Stimulated activated naive CD8-positive, alpha-beta T cell treated with anti-CD3 and anti-CD28 coated beads, Interleukin-15, amount 100 ng/mL, for 72 hours (primary cell): ENCODE data around the gene PILRA.
A peak's percentile ranks its signal among the peaks of the same experiment; 100 is the strongest.

Experiments
- ATAC-seq: fragments of 150-1000 bp; cut with Tn5 transposase; 2 replicates; pipeline ENCODE4 v1.10.0; 2021; ENCODE audit warnings: mild to moderate bottlenecking, moderate library complexity
- DNase-seq, 2 donors: peaks; one replicate each; pipeline ENCODE4 v3.0.0; 2021 to 2022
- H3K27ac Mint-ChIP-seq, 2 donors: one replicate each; pipeline ENCODE4 v1.8.0; 2022; ENCODE audit warnings: mild to moderate bottlenecking in 2 of 2, mixed read lengths in 2 of 2, moderate library complexity in 2 of 2
- H3K27me3 Mint-ChIP-seq: one replicate; pipeline ENCODE4 v1.8.0; 2022; ENCODE audit warnings: mixed read lengths
- H3K4me1 Mint-ChIP-seq: one replicate; pipeline ENCODE4 v1.8.0; 2022; ENCODE audit warnings: mild to moderate bottlenecking, mixed read lengths
- H3K4me3 Mint-ChIP-seq, 2 donors: one replicate each; pipeline ENCODE4 v1.8.0; 2022; ENCODE audit warnings: mild to moderate bottlenecking in 2 of 2, mixed read lengths in 2 of 2, moderate library complexity in 1 of 2
- H3K9me3 Mint-ChIP-seq, 2 donors: one replicate each; pipeline ENCODE4 v1.8.0; 2022; ENCODE audit warnings: mixed read lengths in 2 of 2

PILRA gene

DNA sequence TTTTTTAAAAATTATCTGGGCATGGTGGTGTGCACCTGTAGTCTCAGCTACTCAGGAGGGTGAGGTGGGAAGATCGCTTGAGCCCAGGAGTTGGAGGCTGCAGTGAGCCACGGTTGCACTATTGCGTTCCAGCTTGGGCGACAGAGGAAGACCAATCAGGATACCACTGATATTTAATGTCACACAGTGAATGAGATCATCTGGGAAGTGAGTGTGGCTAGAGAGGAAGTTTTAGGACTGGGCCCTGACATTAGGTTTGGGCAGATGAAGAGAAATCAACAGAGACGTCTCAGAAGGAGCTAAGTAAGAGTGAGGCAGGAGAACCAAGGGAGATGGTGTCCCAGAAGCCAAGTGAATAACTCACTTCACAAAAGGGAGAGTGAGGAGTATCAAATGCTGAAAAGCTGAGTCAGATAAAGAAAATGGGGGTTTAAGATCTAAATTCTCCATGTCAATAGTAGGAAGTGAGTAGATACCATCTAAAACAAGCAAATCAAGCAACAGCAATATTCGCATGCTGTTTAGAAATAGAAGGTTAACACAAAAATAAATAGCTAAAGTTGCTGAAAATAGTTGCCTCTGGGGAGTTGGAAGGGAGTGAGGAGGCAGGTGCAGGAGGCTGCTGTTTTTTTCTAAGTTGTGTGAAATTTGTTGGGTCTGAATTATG is 11.5 kb downstream of the PILRA start:
- Mint-ChIP-seq H3K27ac (no peak overlapping the region), H3K4me3 (no peak overlapping the region), H3K4me1 (peaks cover 12% of the 10 kb centered on the region), H3K27me3 (peaks cover 16% of the 10 kb centered on the region), H3K9me3 (no peaks in the 10 kb centered on the region)
- DNase-seq (no peak), ATAC-seq (no peak)

DNA sequence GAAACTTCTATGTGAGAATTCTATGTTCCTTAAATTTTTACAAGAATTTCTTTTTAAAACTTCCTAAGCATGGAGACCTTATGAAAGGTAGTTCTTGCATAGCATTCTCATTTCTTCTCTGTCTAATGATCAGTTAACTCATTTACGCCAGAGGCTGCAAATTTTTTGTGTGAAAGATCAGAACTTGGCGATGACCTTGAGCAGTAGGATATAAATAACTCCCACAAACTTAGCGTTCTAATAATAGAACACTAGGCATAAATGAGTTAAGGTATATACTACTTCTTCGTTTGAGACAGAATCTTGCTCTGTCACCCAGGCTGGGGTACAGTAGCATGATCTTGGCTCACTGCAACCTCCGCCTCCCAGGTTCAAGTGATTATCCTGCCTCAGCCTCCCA is 13.7 kb downstream of the PILRA start:
- no peak overlapping the region for H3K4me3 Mint-ChIP-seq
- ATAC-seq (no peak), DNase-seq (no peak)
- no peak overlapping the region for H3K27ac Mint-ChIP-seq
- H3K4me1 Mint-ChIP-seq: peaks cover 12% of the 10 kb centered on the region
- peaks cover 31% of the 10 kb centered on the region for H3K27me3 Mint-ChIP-seq
- H3K9me3 Mint-ChIP-seq: no peaks in the 10 kb centered on the region

DNA sequence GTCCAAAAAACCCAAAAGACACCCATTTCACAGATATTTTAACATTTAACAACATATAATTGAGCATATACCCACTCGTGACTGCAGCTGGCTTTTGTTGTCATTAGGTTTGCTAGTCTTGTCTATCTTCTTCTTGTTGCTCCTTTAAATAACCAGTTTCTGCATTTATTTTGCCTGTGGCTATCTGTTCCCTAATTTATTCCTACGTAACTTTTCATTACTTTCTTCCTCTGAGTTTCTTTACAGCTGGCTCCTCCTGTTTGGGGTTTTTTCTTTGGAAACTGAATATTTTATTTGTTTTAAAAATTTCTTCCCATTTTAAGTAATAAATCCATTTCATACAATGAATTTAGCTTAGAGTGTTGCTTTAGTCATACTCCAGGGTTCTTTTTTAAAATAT is 14.4 kb downstream of the PILRA start:
- H3K9me3 Mint-ChIP-seq: no peaks in the 10 kb centered on the region
- H3K4me3 Mint-ChIP-seq: no peak overlapping the region
- H3K27me3 Mint-ChIP-seq: peaks cover 36% of the 10 kb centered on the region
- H3K4me1 Mint-ChIP-seq: peaks cover 6% of the 10 kb centered on the region
- DNase-seq (no peak), ATAC-seq (no peak)
- H3K27ac Mint-ChIP-seq: no peak overlapping the region

DNA sequence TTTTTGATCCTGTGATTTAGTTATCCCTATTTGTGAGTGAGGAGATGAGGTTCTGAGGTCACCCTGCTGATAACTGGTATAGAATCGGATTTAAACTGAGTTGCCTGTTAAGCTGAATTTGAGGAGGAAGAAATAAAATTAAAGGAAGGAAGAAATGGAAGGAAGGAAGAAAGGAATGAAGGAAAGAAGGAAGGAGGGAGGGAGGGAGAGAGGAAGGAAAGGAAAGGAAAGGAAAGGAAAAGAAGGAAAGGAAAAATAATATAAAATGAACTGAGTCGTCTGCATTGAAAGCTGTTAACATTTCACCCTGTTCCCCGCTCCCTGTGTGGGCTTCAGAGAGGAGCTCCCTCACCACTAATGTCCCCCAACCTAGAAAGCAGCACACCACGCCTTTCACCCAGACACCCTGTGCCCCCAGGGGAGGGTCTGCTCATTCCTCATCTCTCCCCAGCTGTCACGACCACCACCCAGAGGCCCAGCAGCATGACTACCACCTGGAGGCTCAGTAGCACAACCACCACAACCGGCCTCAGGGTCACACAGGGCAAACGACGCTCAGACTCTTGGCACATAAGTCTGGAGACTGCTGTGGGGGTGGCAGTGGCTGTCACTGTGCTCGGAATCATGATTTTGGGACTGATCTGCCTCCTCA is 16.3 kb downstream of the PILRA start:
- ATAC-seq (no peak), DNase-seq (no peak)
- no peak overlapping the region for H3K27ac Mint-ChIP-seq
- no peaks in the 10 kb centered on the region for H3K4me1 Mint-ChIP-seq
- no peaks in the 10 kb centered on the region for H3K9me3 Mint-ChIP-seq
- H3K4me3 Mint-ChIP-seq: no peak overlapping the region
- peaks cover 31% of the 10 kb centered on the region for H3K27me3 Mint-ChIP-seq

DNA sequence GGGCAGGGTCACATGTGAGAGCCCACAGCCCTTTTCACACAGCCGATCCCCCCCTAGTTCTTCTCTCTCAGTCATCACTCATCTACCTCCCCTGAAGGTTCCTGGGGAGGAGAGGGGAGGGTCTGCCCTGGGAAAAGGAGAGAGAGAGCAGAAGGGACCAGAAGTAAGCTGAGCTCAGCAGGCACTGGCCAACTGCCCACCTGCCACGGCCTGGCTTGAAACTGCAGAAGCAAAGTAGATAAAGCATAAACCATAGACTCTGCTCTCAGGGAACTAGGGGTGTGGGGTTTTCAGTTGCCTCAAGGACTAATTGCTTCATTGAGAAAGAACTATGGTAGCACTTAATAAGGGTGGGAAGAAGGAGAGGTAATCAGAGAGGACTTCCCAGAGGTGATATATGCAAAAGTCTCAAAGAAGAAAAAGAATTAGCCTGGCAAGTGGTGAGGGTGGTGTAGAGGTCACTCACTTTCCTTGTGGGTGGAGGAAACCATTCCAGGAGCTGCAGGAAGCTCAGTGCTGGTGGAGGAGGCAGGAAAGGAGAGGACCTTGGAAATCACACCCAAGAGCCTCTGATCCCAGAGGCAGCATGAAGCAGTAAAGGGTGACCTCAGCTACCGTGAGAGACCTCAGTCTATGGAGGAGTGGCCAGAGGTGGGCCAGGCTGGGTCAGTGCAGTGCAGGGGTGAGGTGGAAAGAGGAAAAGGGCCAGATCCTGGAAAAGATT is 17.2 kb downstream of the PILRA start:
- Mint-ChIP-seq H3K4me3 (no peak overlapping the region), H3K27me3 (peaks cover 31% of the 10 kb centered on the region), H3K9me3 (no peaks in the 10 kb centered on the region), H3K4me1 (peaks cover 3% of the 10 kb centered on the region), H3K27ac (no peak overlapping the region)
- ATAC-seq (no peak), DNase-seq (no peak)

DNA sequence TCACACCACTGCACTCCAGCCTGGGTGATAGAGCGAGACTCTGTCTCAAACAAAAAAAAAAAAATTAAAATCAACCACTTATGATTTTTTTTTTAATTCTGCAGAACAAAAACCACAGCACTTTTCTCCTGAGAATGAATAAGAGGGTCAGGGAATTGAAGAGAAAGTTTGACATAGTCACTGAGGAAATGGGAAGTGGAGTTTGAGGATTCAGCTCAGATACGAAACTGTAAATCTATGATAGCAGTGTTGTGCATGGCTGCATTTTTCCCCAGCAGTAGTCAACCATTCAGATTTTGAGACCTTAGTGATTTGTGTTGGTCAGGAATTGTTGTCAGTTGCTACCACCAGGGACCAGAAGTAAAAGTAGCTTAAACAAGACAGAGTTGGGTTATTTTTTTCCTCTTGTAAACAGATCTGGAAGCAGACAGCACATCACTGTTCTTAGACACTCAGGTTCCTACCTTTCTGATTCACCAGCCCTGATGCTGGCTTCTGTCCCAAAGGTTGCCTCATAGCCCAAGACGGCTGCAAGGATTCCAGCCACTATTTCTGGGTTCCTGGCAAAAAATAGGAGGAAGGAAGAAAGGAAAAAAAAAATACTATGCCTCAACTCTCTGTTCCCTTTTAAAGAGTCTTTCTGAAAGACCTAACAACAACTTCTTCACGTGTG is 20.1 kb downstream of the PILRA start:
- ATAC-seq (no peak), DNase-seq (no peak)
- no peak overlapping the region for H3K4me3 Mint-ChIP-seq
- H3K27ac Mint-ChIP-seq: no peak overlapping the region
- H3K27me3 Mint-ChIP-seq: peaks cover 38% of the 10 kb centered on the region
- no peaks in the 10 kb centered on the region for H3K9me3 Mint-ChIP-seq
- H3K4me1 Mint-ChIP-seq: peaks cover 29% of the 10 kb centered on the region

DNA sequence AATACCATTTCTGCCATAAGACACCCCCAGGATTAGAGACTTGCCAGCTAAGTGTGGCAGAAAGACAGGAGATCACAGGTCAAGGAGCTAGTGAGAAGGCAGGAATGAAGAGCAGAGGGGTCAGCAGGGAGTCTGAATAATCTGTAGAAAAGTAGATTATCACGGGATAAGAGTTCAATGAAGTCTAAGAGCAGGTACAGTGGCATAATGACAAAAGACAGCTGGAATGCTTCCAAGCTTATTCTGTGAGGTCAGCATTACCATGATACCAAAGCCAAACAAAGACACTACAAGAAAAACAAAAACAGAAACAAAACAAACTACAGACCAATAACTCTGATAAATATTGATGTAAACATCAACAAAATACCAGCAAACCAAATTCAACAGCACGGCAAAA is 20.8 kb downstream of the PILRA start:
- no peak for DNase-seq
- peaks cover 34% of the 10 kb centered on the region for H3K4me1 Mint-ChIP-seq
- ATAC-seq: no peak
- H3K27ac Mint-ChIP-seq: no peak overlapping the region
- H3K9me3 Mint-ChIP-seq: no peaks in the 10 kb centered on the region
- H3K4me3 Mint-ChIP-seq: no peak overlapping the region
- peaks cover 42% of the 10 kb centered on the region for H3K27me3 Mint-ChIP-seq

DNA sequence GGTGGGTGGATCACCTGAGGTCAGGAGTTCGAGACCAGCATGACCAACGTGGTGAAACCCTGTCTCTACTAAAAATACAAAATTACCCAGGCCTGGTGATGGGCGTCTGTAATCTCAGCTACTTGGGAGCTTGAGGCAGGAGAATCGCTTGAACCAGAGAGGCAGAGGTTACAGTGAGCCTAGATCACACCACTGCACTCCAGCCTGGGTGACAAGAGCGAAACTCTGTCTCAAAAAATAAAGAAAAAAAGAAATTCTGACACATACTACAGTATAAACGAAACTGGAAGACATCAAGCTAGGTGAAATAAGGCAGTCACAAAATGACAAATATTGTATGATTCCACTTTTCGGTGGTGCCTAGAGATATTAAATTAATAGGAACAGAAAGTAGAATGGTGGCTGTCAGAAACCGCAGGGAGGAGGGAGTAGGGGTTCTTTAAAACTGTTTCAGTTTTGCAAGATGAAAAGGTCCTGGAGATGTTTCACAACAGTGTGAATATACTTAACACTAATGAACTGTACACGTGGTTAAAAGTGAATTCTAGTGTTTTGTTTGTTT is 23.2 kb downstream of the PILRA start:
- ATAC-seq (peak; percentile 98), DNase-seq (peak; percentile 53 to 72)
- Mint-ChIP-seq H3K4me3 (peak overlapping the region; percentile 58 to 78), H3K27me3 (peaks cover 25% of the 10 kb centered on the region), H3K4me1 (peaks cover 34% of the 10 kb centered on the region), H3K27ac (peak overlapping the region; percentile 79 to 87), H3K9me3 (no peaks in the 10 kb centered on the region)

DNA sequence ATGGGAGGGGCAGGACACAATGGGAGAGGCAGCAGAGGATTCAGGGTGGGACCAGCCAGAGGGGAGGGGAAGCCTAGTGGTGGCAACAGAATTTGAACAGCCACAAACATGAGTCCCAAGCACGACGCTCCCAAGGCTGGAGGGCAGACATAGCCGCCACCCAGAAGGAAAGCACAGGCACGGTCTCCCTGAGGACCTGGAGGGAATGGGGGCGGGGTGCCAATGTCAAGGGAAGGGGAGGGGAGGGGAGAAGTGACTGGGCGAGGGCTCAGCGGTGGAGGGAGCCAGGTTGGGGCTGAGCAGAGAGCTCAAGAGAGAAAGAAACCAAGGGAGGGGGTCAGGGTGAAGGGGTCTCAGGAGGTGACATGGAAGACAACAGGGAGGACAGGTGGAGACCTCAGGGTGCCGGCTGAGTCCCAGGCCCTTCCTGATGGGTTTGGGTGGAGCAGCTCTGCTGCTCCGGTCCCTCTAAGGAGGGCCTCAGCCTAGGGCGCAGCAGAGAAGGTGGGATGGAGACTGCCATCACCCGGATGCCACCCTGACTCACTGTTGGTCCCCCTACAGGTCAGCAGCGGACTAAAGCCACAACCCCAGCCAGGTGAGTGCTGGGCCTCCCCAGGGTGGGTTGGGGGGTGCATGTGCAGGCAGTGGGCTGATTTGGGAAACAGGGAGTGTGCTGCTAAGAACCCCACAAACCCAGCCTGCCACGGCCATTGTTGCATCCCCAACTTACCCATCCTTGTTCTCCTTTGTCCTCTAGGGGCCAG is 24.2 kb downstream of the PILRA start:
- Mint-ChIP-seq H3K4me1 (peaks cover 34% of the 10 kb centered on the region), H3K9me3 (no peaks in the 10 kb centered on the region), H3K4me3 (peak overlapping the region in 1 of 2 donors; percentile 78), H3K27ac (no peak overlapping the region), H3K27me3 (peaks cover 15% of the 10 kb centered on the region)
- DNase-seq (no peak), ATAC-seq (no peak)

DNA sequence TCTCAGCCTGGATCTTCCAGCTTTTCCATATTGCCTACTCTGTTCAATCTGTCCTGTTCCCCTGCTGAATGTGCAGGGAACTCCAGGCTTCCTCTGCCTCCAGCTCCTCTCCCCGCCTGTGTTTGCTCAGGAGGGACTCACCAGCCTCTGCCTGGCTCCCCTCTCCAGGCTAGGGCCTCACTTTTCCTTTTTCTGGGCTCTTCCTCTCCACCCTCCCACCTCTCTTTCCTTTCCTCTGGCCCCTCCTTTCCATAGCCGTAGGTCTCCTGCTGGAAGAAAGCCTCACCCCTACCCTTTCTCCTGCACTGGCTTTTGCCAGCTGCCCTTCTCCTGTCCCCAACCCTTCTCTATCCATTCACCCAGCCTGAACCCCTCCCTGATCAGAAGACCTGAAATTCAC is 25.0 kb downstream of the PILRA start:
- H3K4me3 Mint-ChIP-seq: no peak overlapping the region
- no peak for DNase-seq
- no peaks in the 10 kb centered on the region for H3K9me3 Mint-ChIP-seq
- H3K27ac Mint-ChIP-seq: no peak overlapping the region
- no peak for ATAC-seq
- H3K27me3 Mint-ChIP-seq: peaks cover 13% of the 10 kb centered on the region
- H3K4me1 Mint-ChIP-seq: peaks cover 34% of the 10 kb centered on the region

DNA sequence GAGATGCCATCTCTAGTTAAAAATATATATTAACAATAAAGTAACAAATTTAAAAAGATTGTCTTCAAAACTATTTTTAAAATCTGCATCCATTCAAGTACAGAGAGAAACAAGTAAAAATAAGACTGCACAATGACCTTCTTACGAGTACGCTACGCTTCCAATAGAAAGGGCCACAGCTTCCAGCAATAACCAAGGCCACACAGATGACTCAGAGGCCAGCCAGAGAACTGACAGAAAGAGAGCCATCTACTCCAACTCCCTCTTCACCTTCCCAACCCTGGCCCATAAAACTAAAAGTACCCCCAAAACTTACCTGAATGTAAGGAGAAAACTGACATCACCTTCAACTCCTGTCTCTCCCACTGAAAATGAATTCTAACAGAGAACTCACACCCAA is 26.8 kb downstream of the PILRA start:
- peaks cover 34% of the 10 kb centered on the region for H3K4me1 Mint-ChIP-seq
- no peak overlapping the region for H3K27ac Mint-ChIP-seq

DNA sequence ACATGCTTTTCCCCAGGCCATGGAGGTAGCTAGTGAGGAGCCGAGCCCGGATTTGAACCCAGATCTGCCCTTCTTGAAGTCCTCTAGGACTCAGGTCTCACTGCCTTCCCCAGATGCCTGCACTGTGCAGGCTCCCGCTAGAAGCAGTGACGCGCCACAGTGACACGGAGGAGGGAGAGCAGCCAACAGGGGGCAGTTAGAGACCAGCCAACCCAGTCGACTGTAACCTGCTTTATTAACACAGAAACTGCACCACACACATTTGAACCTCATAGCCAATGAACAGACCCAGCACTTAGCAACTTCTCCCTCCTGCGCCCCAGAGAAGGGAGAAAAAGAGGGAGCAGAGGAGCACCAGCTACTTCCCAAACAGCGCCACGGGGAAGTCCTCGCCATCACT is 27.4 kb downstream of the PILRA start:
- Mint-ChIP-seq H3K4me3 (no peak overlapping the region), H3K27ac (no peak overlapping the region), H3K4me1 (peaks cover 30% of the 10 kb centered on the region), H3K9me3 (no peaks in the 10 kb centered on the region), H3K27me3 (peaks cover 13% of the 10 kb centered on the region)
- DNase-seq (no peak), ATAC-seq (no peak)

More for the DNA sequence above, 26.8 kb downstream of the PILRA start:
- H3K27me3 Mint-ChIP-seq: peaks cover 13% of the 10 kb centered on the region
- no peak overlapping the region for H3K4me3 Mint-ChIP-seq
- DNase-seq (no peak), ATAC-seq (no peak)
- no peaks in the 10 kb centered on the region for H3K9me3 Mint-ChIP-seq

DNA sequence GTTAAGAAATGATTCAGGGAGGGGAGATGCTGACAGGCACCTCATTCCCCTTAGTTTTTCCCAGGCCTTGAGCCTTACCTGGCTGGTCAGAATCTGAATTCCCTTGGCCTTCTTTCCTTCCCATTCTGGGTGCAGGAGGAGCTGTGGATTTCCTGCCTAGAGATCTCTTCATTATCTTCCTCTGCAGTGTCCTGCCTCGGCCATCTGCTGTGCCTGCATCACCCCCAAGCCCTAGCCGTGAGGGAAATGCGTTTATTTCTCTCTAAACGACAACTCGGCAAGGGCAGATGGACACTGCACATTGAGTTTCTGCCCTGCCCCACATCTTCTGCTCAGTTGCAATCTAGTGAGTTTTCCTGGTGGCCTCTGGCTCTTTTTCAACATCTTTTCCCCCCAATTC is 28.5 kb downstream of the PILRA start:
- no peak for DNase-seq
- Mint-ChIP-seq H3K27ac (no peak overlapping the region), H3K27me3 (peaks cover 13% of the 10 kb centered on the region), H3K4me1 (peaks cover 21% of the 10 kb centered on the region), H3K9me3 (no peaks in the 10 kb centered on the region), H3K4me3 (no peak overlapping the region)
- ATAC-seq: no peak

DNA sequence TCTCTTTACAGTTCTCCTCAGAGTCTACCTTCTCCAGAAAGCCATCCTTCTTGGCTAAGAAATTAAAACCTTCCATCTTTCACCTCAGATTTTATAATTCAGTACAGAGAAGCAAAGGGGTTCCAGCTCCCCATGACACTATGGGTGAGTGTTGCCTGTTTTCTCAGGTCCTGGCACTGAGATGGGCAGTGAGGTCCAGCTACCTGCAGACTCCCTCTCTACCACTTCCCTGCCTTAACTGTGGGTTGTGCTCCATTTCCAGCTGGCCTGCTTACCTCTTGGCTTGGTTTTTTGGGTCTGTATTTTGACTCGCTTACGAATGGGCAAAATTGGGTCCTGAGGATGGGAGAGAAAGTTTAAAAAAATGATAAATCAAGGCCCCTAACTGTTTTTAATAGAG is 29.0 kb downstream of the PILRA start:
- no peak overlapping the region for H3K4me3 Mint-ChIP-seq
- DNase-seq (no peak), ATAC-seq (no peak)
- H3K27ac Mint-ChIP-seq: no peak overlapping the region
- H3K27me3 Mint-ChIP-seq: peaks cover 13% of the 10 kb centered on the region
- no peaks in the 10 kb centered on the region for H3K9me3 Mint-ChIP-seq
- peaks cover 16% of the 10 kb centered on the region for H3K4me1 Mint-ChIP-seq

DNA sequence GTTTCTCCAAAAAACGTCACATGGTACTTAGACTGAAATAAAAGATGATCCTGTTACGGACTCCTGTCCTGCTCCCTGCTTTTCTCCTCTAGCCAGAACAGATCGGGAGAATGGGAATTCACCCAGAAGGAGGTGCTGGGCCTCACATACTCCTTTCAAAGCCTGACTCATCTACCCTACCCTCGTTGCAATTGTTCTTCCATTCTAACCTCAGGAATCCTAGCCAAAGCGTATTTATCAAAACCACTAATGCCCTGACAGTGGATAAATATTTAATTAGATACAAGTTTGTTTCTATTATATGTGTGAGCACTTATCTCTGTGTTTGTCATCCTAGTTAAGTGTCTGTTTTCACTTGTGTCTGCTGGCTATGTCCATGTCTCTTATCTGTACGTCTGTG is 33.5 kb downstream of the PILRA start:
- no peaks in the 10 kb centered on the region for H3K4me1 Mint-ChIP-seq
- H3K9me3 Mint-ChIP-seq: no peaks in the 10 kb centered on the region
- no peak for ATAC-seq
- H3K4me3 Mint-ChIP-seq: no peak overlapping the region
- no peaks in the 10 kb centered on the region for H3K27me3 Mint-ChIP-seq
- no peak overlapping the region for H3K27ac Mint-ChIP-seq
- no peak for DNase-seq
